ENCODE measurements around the gene FGD5. TPM values are rescaled to one million over a fixed set of nuclear protein-coding genes. Genes with fewer than 3 reads are reported as not detected.

Gene FGD5
- total RNA-seq, 2 donors from 2014 or later = 15.3 to 17.0 TPM

GRCh38 chr3:14771593-14772497 is 46.9 kb upstream of the FGD5 start:
- Histone ChIP-seq H3K36me3 (ENCODE audit: control insufficient read depth, insufficient read depth, low read length) (no peaks in the 10 kb centered on the region), H3K27me3 (ENCODE audit: control insufficient read depth, insufficient read depth, low read length, poor library complexity, severe bottlenecking) (no peaks in the 10 kb centered on the region), H3K27ac (ENCODE audit: low read depth, low read length) (no peak overlapping the region), H3K4me1 (ENCODE audit: control insufficient read depth, insufficient read depth, low read length) (no peaks in the 10 kb centered on the region), H3K4me3 (ENCODE audit: low read length) (no peak overlapping the region), H3K9me3 (ENCODE audit: control insufficient read depth, low read length) (no peaks in the 10 kb centered on the region), H3K9ac (ENCODE audit: extremely low read depth, low read length, poor library complexity, severe bottlenecking) (no peak overlapping the region)
- Mint-ChIP-seq H3K9me3 (no peaks in the 10 kb centered on the region), H3K36me3 (ENCODE audit: low read depth) (no peaks in the 10 kb centered on the region), H3K4me1 (no peaks in the 10 kb centered on the region), H3K27me3 (ENCODE audit: insufficient read depth) (no peaks in the 10 kb centered on the region), H3K27ac (no peak overlapping the region), H3K4me3 (no peak overlapping the region)
- TF ChIP-seq, protein P1, sequence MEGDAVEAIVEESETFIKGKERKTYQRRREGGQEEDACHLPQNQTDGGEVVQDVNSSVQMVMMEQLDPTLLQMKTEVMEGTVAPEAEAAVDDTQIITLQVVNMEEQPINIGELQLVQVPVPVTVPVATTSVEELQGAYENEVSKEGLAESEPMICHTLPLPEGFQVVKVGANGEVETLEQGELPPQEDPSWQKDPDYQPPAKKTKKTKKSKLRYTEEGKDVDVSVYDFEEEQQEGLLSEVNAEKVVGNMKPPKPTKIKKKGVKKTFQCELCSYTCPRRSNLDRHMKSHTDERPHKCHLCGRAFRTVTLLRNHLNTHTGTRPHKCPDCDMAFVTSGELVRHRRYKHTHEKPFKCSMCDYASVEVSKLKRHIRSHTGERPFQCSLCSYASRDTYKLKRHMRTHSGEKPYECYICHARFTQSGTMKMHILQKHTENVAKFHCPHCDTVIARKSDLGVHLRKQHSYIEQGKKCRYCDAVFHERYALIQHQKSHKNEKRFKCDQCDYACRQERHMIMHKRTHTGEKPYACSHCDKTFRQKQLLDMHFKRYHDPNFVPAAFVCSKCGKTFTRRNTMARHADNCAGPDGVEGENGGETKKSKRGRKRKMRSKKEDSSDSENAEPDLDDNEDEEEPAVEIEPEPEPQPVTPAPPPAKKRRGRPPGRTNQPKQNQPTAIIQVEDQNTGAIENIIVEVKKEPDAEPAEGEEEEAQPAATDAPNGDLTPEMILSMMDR (conservative IDR thresholded peaks at IDR 0.05) = no peak
- peak; percentile 35 for DNase-seq
- WGBS, 2 experiments (ENCODE audit: insufficient coverage in 1 of 2, insufficient read length in 1 of 2) = 86 to 90% methylated on average over 8 to 18 of the region's 18 CpGs

- no peak overlapping the region for H3K9ac ChIP-seq (ENCODE audit: extremely low read depth, low read length, poor library complexity, severe bottlenecking)
- no peaks in the 10 kb centered on the region for H3K9me3 ChIP-seq (ENCODE audit: control insufficient read depth, low read length)
- Mint-ChIP-seq H3K9me3 (no peaks in the 10 kb centered on the region), H3K36me3 (ENCODE audit: low read depth) (no peaks in the 10 kb centered on the region), H3K27me3 (ENCODE audit: insufficient read depth) (no peaks in the 10 kb centered on the region), H3K4me3 (no peak overlapping the region), H3K27ac (no peak overlapping the region), H3K4me1 (no peaks in the 10 kb centered on the region)
- H3K4me1 ChIP-seq (ENCODE audit: control insufficient read depth, insufficient read depth, low read length) = no peaks in the 10 kb centered on the region
- 94 to 95% methylated on average over 12 to 16 of the region's 16 CpGs for WGBS, 2 experiments (ENCODE audit: insufficient coverage in 1 of 2, insufficient read length in 1 of 2)
- no peak overlapping the region for H3K27ac ChIP-seq (ENCODE audit: low read depth, low read length)
- no peaks in the 10 kb centered on the region for H3K36me3 ChIP-seq (ENCODE audit: control insufficient read depth, insufficient read depth, low read length)
- no peaks in the 10 kb centered on the region for H3K27me3 ChIP-seq (ENCODE audit: control insufficient read depth, insufficient read depth, low read length, poor library complexity, severe bottlenecking)
- H3K4me3 ChIP-seq (ENCODE audit: low read length) = no peak overlapping the region
- TF ChIP-seq, protein P1 (conservative IDR thresholded peaks at IDR 0.05) = no peak
- DNase-seq = peak; percentile 36
Observed at GRCh38 chr3:14772533-14773138, 46.1 kb upstream of the FGD5 start.

DNA sequence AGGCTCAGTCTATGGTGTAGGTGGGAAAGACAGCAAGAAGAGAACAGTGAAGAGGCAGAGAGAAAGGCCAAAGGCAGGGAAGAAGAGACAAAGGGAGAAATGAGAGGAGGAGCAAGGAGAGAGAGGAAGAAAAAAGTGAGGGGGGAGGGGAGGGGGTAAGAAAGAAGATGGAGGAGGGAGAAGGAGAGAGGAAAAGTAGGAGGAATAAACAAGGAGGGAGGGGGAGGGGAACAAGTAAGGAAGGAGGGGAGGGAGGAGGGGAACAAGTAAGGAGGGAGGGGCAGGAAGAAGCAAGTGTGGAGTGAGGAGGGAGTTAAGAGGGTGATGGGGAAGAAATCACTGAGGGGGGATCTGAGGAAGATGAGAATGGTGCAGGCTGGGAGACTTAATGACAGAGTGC is 45.5 kb upstream of the FGD5 start:
- Mint-ChIP-seq H3K9me3 (no peaks in the 10 kb centered on the region), H3K4me1 (no peaks in the 10 kb centered on the region), H3K36me3 (ENCODE audit: low read depth) (no peaks in the 10 kb centered on the region), H3K4me3 (no peak overlapping the region), H3K27ac (no peak overlapping the region), H3K27me3 (ENCODE audit: insufficient read depth) (no peaks in the 10 kb centered on the region)
- Histone ChIP-seq H3K4me3 (ENCODE audit: low read length) (no peak overlapping the region), H3K36me3 (ENCODE audit: control insufficient read depth, insufficient read depth, low read length) (no peaks in the 10 kb centered on the region), H3K4me1 (ENCODE audit: control insufficient read depth, insufficient read depth, low read length) (no peaks in the 10 kb centered on the region), H3K27ac (ENCODE audit: low read depth, low read length) (no peak overlapping the region), H3K27me3 (ENCODE audit: control insufficient read depth, insufficient read depth, low read length, poor library complexity, severe bottlenecking) (no peaks in the 10 kb centered on the region), H3K9me3 (ENCODE audit: control insufficient read depth, low read length) (no peaks in the 10 kb centered on the region), H3K9ac (ENCODE audit: extremely low read depth, low read length, poor library complexity, severe bottlenecking) (no peak overlapping the region)
- no peak for DNase-seq
- TF ChIP-seq, protein P1 (conservative IDR thresholded peaks at IDR 0.05) = no peak
